H1 (cell line): ENCODE data around the gene P4HB.

Source experiments
- ATF3 ChIP-seq: IDR thresholded peaks from 2 replicates; pipeline ENCODE4 v1.6.1; 2011; ENCODE audit warnings: low read depth, mild to moderate bottlenecking, low read length; ENCODE audit not compliant: insufficient read depth
- BACH1 ChIP-seq: IDR thresholded peaks from 2 replicates; pipeline ENCODE4 v1.6.1; 2012; ENCODE audit warnings: low read length, improper control_type of control experiment
- CTCF ChIP-seq, 3 experiments: IDR thresholded peaks; 1 replicate in 2 of 3; 2 replicates in 1 of 3; pipeline versions ENCODE4 v1.5.1 to v1.6.1; 2011; ENCODE audit warnings: low read length in 3 of 3, mild to moderate bottlenecking in 3 of 3, inconsistent platforms in 2 of 3, low read depth in 1 of 3, moderate library complexity in 1 of 3; ENCODE audit not compliant: insufficient read depth in 1 of 3; ENCODE audit errors: control extremely low read depth in 1 of 3
- EP300 ChIP-seq, 2 experiments: IDR thresholded peaks; 1 replicate in 1 of 2; 2 replicates in 1 of 2; pipeline ENCODE4 v1.6.1; 2011 to 2012; ENCODE audit warnings: low read depth in 2 of 2, low read length in 2 of 2, mild to moderate bottlenecking in 2 of 2, borderline replicate concordance in 1 of 2, inconsistent platforms in 1 of 2, moderate library complexity in 1 of 2
- GABPA ChIP-seq: IDR thresholded peaks from 2 replicates; pipeline ENCODE4 v1.6.1; 2011; ENCODE audit warnings: mild to moderate bottlenecking, low read length, moderate library complexity, borderline replicate concordance; ENCODE audit not compliant: insufficient read depth
- GTF2F1 ChIP-seq: IDR thresholded peaks from 2 replicates; pipeline ENCODE4 v1.6.1; 2012; ENCODE audit warnings: low read depth, low read length, improper control_type of control experiment, borderline replicate concordance
- JUN ChIP-seq: IDR thresholded peaks from 2 replicates; pipeline ENCODE4 v1.6.1; 2011; ENCODE audit warnings: low read depth, mild to moderate bottlenecking, improper control_type of control experiment, low read length
- RAD21 ChIP-seq, 2 experiments: IDR thresholded peaks in 1 of 2; conservative IDR thresholded peaks in 1 of 2; 2 replicates each; pipeline ENCODE4 v1.6.1; 2011; ENCODE audit warnings: low read depth in 2 of 2, low read length in 2 of 2, improper control_type of control experiment in 1 of 2, inconsistent platforms in 1 of 2, mild to moderate bottlenecking in 1 of 2, moderate library complexity in 1 of 2

GRCh38 chr17:81884968-81885367 is 24.6 kb upstream of the P4HB start:
- TF ChIP-seq CTCF (IDR thresholded peaks at IDR 0.05; ENCODE audit: control extremely low read depth in 1 of 3, insufficient read depth in 1 of 3, low read depth in 1 of 3, low read length in 3 of 3) (no peak), BACH1 (no peak), JUN (no peak), GABPA (no peak), EP300 (IDR thresholded peaks at IDR 0.05; ENCODE audit: borderline replicate concordance in 1 of 2, low read depth in 2 of 2, low read length in 2 of 2) (no peak), RAD21 (IDR thresholded peaks at IDR 0.05 in 1 of 2, conservative IDR thresholded peaks at IDR 0.05 in 1 of 2; ENCODE audit: low read depth in 2 of 2, low read length in 2 of 2) (no peak), GTF2F1 (no peak), ATF3 (no peak)
